WTC11 (cell line): ENCODE measurements around the gene STOM. TPM values are rescaled to one million over a fixed set of nuclear protein-coding genes. Genes with fewer than 3 reads are reported as not detected.
"Not testable (repeated sequence)": the region's sequence is repeated elsewhere in the genome, so short reads cannot be mapped to it uniquely, and the experiment has no call there.

ENCODE experiments used
- ATAC-seq: fragments of 200-7000 bp; cut with Tn5 transposase; 2 replicates; pipeline ENCODE4 v1.10.0; 2021; ENCODE audit warnings: mild to moderate bottlenecking, moderate library complexity
- CTCF ChIA-PET: fragments of 300-600 bp; sonication (Branson Sonifier 250); formaldehyde crosslinking; loops from one replicate; lab custom pipeline; 2021; ENCODE audit warnings: antibody characterized with exemption; lab: Charles Lee
- POLR2A ChIA-PET: fragments of 350-600 bp; sonication (Branson Sonifier 250); formaldehyde crosslinking; loops from one replicate; lab custom pipeline; 2021; ENCODE audit warnings: antibody characterized with exemption; lab: Charles Lee
- DNase-seq: peaks from one replicate; pipeline ENCODE4 v3.0.0; 2021; ENCODE audit warnings: low spot score
- H3K27ac Mint-ChIP-seq: 2 replicates; pipeline ENCODE4 v1.8.0; 2021; ENCODE audit warnings: mixed read lengths
- H3K27me3 Mint-ChIP-seq: 2 replicates; pipeline ENCODE4 v1.8.0; 2021; ENCODE audit warnings: low read depth, mild to moderate bottlenecking, moderate library complexity, mixed read lengths
- H3K36me3 Mint-ChIP-seq: 2 replicates; pipeline ENCODE4 v1.8.0; 2021; ENCODE audit warnings: mixed read lengths
- H3K4me1 Mint-ChIP-seq: 2 replicates; pipeline ENCODE4 v1.8.0; 2022; ENCODE audit warnings: mixed read lengths
- H3K4me3 Mint-ChIP-seq: 2 replicates; pipeline ENCODE4 v1.8.0; 2021; ENCODE audit warnings: mild to moderate bottlenecking, moderate library complexity, mixed read lengths
- H3K9me3 Mint-ChIP-seq: 2 replicates; pipeline ENCODE4 v1.8.0; 2021; ENCODE audit warnings: mixed read lengths
- AFF4 ChIP-seq: sonication (generic); formaldehyde crosslinking; IDR thresholded peaks from 2 replicates; pipeline ENCODE4 v1.8.1; 2023; ENCODE audit warnings: mild to moderate bottlenecking, missing genetic modification reagents, borderline replicate concordance
- ATF1 ChIP-seq: sonication (generic); formaldehyde crosslinking; IDR thresholded peaks from 2 replicates; pipeline ENCODE4 v1.8.1; 2023; ENCODE audit warnings: mild to moderate bottlenecking, moderate library complexity, missing genetic modification reagents
- CREB1 ChIP-seq: sonication (generic); formaldehyde crosslinking; IDR thresholded peaks from 2 replicates; pipeline ENCODE4 v1.8.0; 2023; ENCODE audit warnings: mild to moderate bottlenecking, missing genetic modification reagents
- HMGA2 ChIP-seq: fragments of 250-450 bp; sonication (Bioruptor Pico); IDR thresholded peaks from 2 replicates; pipeline ENCODE4 v1.4.0; 2021; ENCODE audit warnings: mild to moderate bottlenecking, moderate library complexity
- HMGXB4 ChIP-seq: sonication (generic); formaldehyde crosslinking; IDR thresholded peaks from 2 replicates; pipeline ENCODE4 v1.8.1; 2023; ENCODE audit warnings: mild to moderate bottlenecking, moderate library complexity, missing genetic modification reagents
- MLX ChIP-seq: sonication (generic); formaldehyde crosslinking; IDR thresholded peaks from 2 replicates; pipeline ENCODE4 v1.8.1; 2023; ENCODE audit warnings: mild to moderate bottlenecking, missing genetic modification reagents, moderate library complexity
- NFE2L1 ChIP-seq: sonication (generic); formaldehyde crosslinking; IDR thresholded peaks from 2 replicates; pipeline ENCODE4 v1.8.1; 2023; ENCODE audit warnings: missing genetic modification reagents
- NR1H2 ChIP-seq: sonication (generic); formaldehyde crosslinking; IDR thresholded peaks from 2 replicates; pipeline ENCODE4 v1.9.0; 2021; ENCODE audit warnings: mild to moderate bottlenecking, moderate library complexity, missing genetic modification reagents
- OVOL2 ChIP-seq: fragments of 250-450 bp; sonication (Bioruptor Pico); IDR thresholded peaks from 2 replicates; pipeline ENCODE4 v1.9.0; 2021; ENCODE audit warnings: mild to moderate bottlenecking, borderline replicate concordance
- PRRX2 ChIP-seq: fragments of 250-450 bp; sonication (Bioruptor Pico); IDR thresholded peaks from 2 replicates; pipeline ENCODE4 v1.8.0; 2021; ENCODE audit warnings: mild to moderate bottlenecking
- SMAD4 ChIP-seq: sonication (generic); formaldehyde crosslinking; IDR thresholded peaks from 2 replicates; pipeline ENCODE4 v1.8.0; 2022; ENCODE audit warnings: mild to moderate bottlenecking, missing genetic modification reagents
- SP1 ChIP-seq: sonication (generic); formaldehyde crosslinking; conservative IDR thresholded peaks from 2 replicates; pipeline ENCODE4 v1.8.1; 2022; ENCODE audit warnings: missing genetic modification reagents
- TCF7 ChIP-seq: sonication (generic); formaldehyde crosslinking; IDR thresholded peaks from 2 replicates; pipeline ENCODE4 v1.8.0; 2022; ENCODE audit warnings: mild to moderate bottlenecking, low read depth, missing genetic modification reagents, moderate library complexity
- TP53 ChIP-seq: sonication (generic); formaldehyde crosslinking; IDR thresholded peaks from 2 replicates; pipeline ENCODE4 v1.8.1; 2023; ENCODE audit warnings: mild to moderate bottlenecking, missing genetic modification reagents
- USF2 ChIP-seq: sonication (generic); formaldehyde crosslinking; IDR thresholded peaks from 2 replicates; pipeline ENCODE4 v1.8.1; 2023; ENCODE audit warnings: mild to moderate bottlenecking, missing genetic modification reagents, moderate library complexity
- ZBTB21 ChIP-seq: sonication (generic); formaldehyde crosslinking; IDR thresholded peaks from 2 replicates; pipeline ENCODE4 v1.8.1; 2023; ENCODE audit warnings: mild to moderate bottlenecking, missing genetic modification reagents, borderline replicate concordance
- ZNF121 ChIP-seq: sonication (generic); formaldehyde crosslinking; IDR thresholded peaks from 2 replicates; pipeline ENCODE4 v1.8.0; 2023; ENCODE audit warnings: missing genetic modification reagents
- ZNF138 ChIP-seq: sonication (generic); formaldehyde crosslinking; conservative IDR thresholded peaks from 2 replicates; pipeline ENCODE4 v1.8.1; 2022; ENCODE audit warnings: mild to moderate bottlenecking, moderate library complexity, missing genetic modification reagents
- ZNF219 ChIP-seq: sonication (generic); formaldehyde crosslinking; IDR thresholded peaks from 2 replicates; pipeline ENCODE4 v1.8.0; 2023; ENCODE audit warnings: missing genetic modification reagents, mild to moderate bottlenecking, borderline replicate concordance
- ZNF317 ChIP-seq: sonication (generic); formaldehyde crosslinking; IDR thresholded peaks from 2 replicates; pipeline ENCODE4 v1.8.1; 2023; ENCODE audit warnings: low read depth, mild to moderate bottlenecking, moderate library complexity, missing genetic modification reagents, borderline replicate concordance
- ZNF671 ChIP-seq: fragments of 250-450 bp; sonication (Bioruptor Pico); IDR thresholded peaks from 2 replicates; pipeline ENCODE4 v1.8.0; 2021; ENCODE audit warnings: mild to moderate bottlenecking
- total RNA-seq: library from RNA; stranded (reverse); gene quantifications from 3 replicates; pipeline ENCODE4 v1.2.3, GENCODE V29; 2021

STOM gene
- total RNA-seq, 1 experiment from 2014 or later: 32.9 TPM

- TF ChIP-seq AFF4 (CRISPR knock-in tag) (no peak), ZNF138 (CRISPR knock-in tag) (no peak), USF2 (CRISPR knock-in tag) (no peak), ZNF671 (no peak), TP53 (CRISPR knock-in tag) (no peak), TCF7 (CRISPR knock-in tag) (no peak), SMAD4 (CRISPR knock-in tag) (no peak), MLX (CRISPR knock-in tag) (no peak), ATF1 (CRISPR knock-in tag) (no peak), ZNF219 (CRISPR knock-in tag) (no peak), HMGXB4 (CRISPR knock-in tag) (no peak), OVOL2 (CRISPR knock-in tag) (no peak), ZNF121 (CRISPR knock-in tag) (no peak), CREB1 (CRISPR knock-in tag) (no peak), HMGA2 (CRISPR knock-in tag) (no peak), ZNF317 (no peak)
- Mint-ChIP-seq H3K27me3 (no peaks in the 10 kb centered on the region), H3K4me3 (no peak overlapping the region), H3K4me1 (peaks cover 9% of the 10 kb centered on the region), H3K36me3 (peaks cover 3% of the 10 kb centered on the region; the same call in 1 of the 2 replicates), H3K27ac (no peak overlapping the region), H3K9me3 (peaks cover 17% of the 10 kb centered on the region)
- ChIA-PET CTCF (interaction anchor here (0.6 to 4.2 kb wide), 18 partner anchors 10 to 343 kb away, joined by 3 to 42 read pairs (median 4); partner anchors contain the start of gene GSN), POLR2A (interaction anchor here (0.5 kb wide), 1 partner anchor 19 kb away, joined by 6 read pairs; no protein-coding TSS in a partner anchor)
- ATAC-seq (peak; percentile 44; the same call in 1 of the 2 replicates), DNase-seq (no peak)
These were observed 29.3 kb upstream of the STOM start for GRCh38 chr9:121399126-121399882.

- no peak for TF ChIP-seq NFE2L1 (CRISPR knock-in tag)
- no peak for TF ChIP-seq NR1H2
- no peak for TF ChIP-seq SP1
- TF ChIP-seq ZBTB21 (CRISPR knock-in tag): no peak
- no peak for TF ChIP-seq PRRX2 (CRISPR knock-in tag)
- Mint-ChIP-seq H3K4me1 (peaks cover 10% of the 10 kb centered on the region), H3K36me3 (peaks cover 3% of the 10 kb centered on the region; the same call in 1 of the 2 replicates), H3K9me3 (peaks cover 17% of the 10 kb centered on the region), H3K27ac (no peak overlapping the region), H3K27me3 (no peaks in the 10 kb centered on the region), H3K4me3 (no peak overlapping the region)
- no peak for DNase-seq
- ChIA-PET POLR2A (no interaction called here), CTCF (interaction anchor here (4.2 kb wide), 1 partner anchor 79 kb away, joined by 42 read pairs; no protein-coding TSS in a partner anchor)
- no peak for ATAC-seq
These were observed 28.3 kb upstream of the STOM start for GRCh38 chr9:121398374-121398773.

GRCh38 chr9:121397277-121397676, 27.2 kb upstream of the STOM start:
- H3K36me3 Mint-ChIP-seq, ATAC-seq, H3K4me3 Mint-ChIP-seq, H3K27me3 Mint-ChIP-seq, DNase-seq, H3K27ac Mint-ChIP-seq, POLR2A ChIA-PET: not testable (repeated sequence)
- Mint-ChIP-seq H3K9me3 (peaks cover 12% of the 10 kb centered on the region), H3K4me1 (peaks cover 20% of the 10 kb centered on the region)
- CTCF ChIA-PET: interaction anchor here (4.2 kb wide), 1 partner anchor 78 kb away, joined by 42 read pairs; no protein-coding TSS in a partner anchor
